HepG2 (cell line): ENCODE results near the gene AKAP10. TPM values are rescaled to one million over a fixed set of nuclear protein-coding genes. Genes with fewer than 3 reads are reported as not detected.

Source experiments
- ATAC-seq: fragments of 200-7000 bp; cut with Tn5 transposase; 3 replicates; pipeline ENCODE4 v1.9.1; 2020; ENCODE audit warnings: mild to moderate bottlenecking, moderate library complexity
- BruUV-seq: library from RNA; stranded (reverse); fragments of 400-500 nt; replicated peaks from 2 replicates; lab custom pipeline; 2021; lab: Mats Ljungman, UMichigan
- CTCF ChIA-PET: fragments of 300-600 bp; formaldehyde crosslinking; extraction: SDS; loops from one replicate; lab custom pipeline; 2021; ENCODE audit warnings: low total read pairs, inconsistent platforms, low intra/inter-chr PET ratio; lab: Yijun Ruan, JAX
- POLR2A ChIA-PET: fragments of 350-600 bp; sonication (Branson Sonifier 250); formaldehyde crosslinking; loops from one replicate; lab custom pipeline; 2020; ENCODE audit warnings: antibody characterized with exemption, inconsistent platforms; lab: Yijun Ruan, JAX
- DNase-seq: peaks from one replicate; pipeline ENCODE4 v3.0.0-alpha.2; 2015; ENCODE audit warnings: low spot score
- FAIRE-seq: peaks from 3 replicates; lab custom pipeline; 2011; peaks lifted over from hg19 to GRCh38; lab: Jason Lieb, UNC
- H2AFZ ChIP-seq: one replicate; pipeline ENCODE4 v1.6.1; 2011; ENCODE audit warnings: low read length, inconsistent platforms
- H3K27ac ChIP-seq: fragments of 300-600 bp; 3 replicates; pipeline ENCODE4 v1.8.0; 2011; ENCODE audit warnings: mixed run types, mild to moderate bottlenecking, mixed read lengths, low read length, inconsistent platforms; ENCODE audit not compliant: insufficient read depth; ENCODE audit errors: extremely low read length
- H3K27me3 ChIP-seq, 2 experiments: fragments of 200-600 bp in 1 of 2; 2 replicates in 1 of 2; 3 replicates in 1 of 2; pipeline versions ENCODE4 v1.6.0 to v1.8.0; 2011; ENCODE audit warnings: low read length in 2 of 2, mild to moderate bottlenecking in 2 of 2, moderate library complexity in 2 of 2, inconsistent platforms in 1 of 2; ENCODE audit not compliant: insufficient read depth in 2 of 2, control insufficient read depth in 1 of 2
- H3K36me3 ChIP-seq, 2 experiments: fragments of 200-600 bp in 1 of 2; replicated peaks in 1 of 2; 2 replicates in 1 of 2; 3 replicates in 1 of 2; pipeline versions ENCODE4 v1.5.1 to v1.8.0; 2011; ENCODE audit warnings: low read length in 2 of 2, inconsistent platforms in 1 of 2; ENCODE audit not compliant: insufficient read depth in 2 of 2, control insufficient read depth in 1 of 2
- H3K4me1 ChIP-seq: 2 replicates; pipeline ENCODE4 v1.5.1; 2012; ENCODE audit warnings: low read length, inconsistent platforms; ENCODE audit not compliant: insufficient read depth
- H3K4me2 ChIP-seq: 2 replicates; pipeline ENCODE4 v1.6.0; 2011; ENCODE audit warnings: low read depth, low read length, inconsistent platforms
- H3K4me3 ChIP-seq, 3 experiments: fragments of 200-600 bp in 1 of 3; sonication (generic), shearing (Covaris generic) in 1 of 3; replicated peaks in 1 of 3; 2 replicates each; pipeline ENCODE4 v1.5.1; 2011 to 2016; ENCODE audit warnings: low read length in 3 of 3, inconsistent platforms in 2 of 3, low read depth in 2 of 3, mild to moderate bottlenecking in 2 of 3, control low read depth in 1 of 3, mixed read lengths in 1 of 3; ENCODE audit not compliant: insufficient read depth in 1 of 3
- H3K79me2 ChIP-seq: one replicate; pipeline ENCODE4 v1.6.1; 2011; ENCODE audit warnings: low read length, inconsistent platforms; ENCODE audit not compliant: insufficient read depth
- H3K9ac ChIP-seq: 2 replicates; pipeline ENCODE4 v1.6.0; 2011; ENCODE audit warnings: mild to moderate bottlenecking, low read depth, low read length, inconsistent platforms; ENCODE audit not compliant: insufficient read depth
- H3K9me3 ChIP-seq: 2 replicates; pipeline ENCODE4 v1.5.1; 2012; ENCODE audit warnings: mild to moderate bottlenecking, low read length
- H4K20me1 ChIP-seq: 2 replicates; pipeline ENCODE4 v1.6.0; 2011; ENCODE audit warnings: inconsistent platforms, mild to moderate bottlenecking, low read length, moderate library complexity; ENCODE audit not compliant: insufficient read depth
- ARHGAP35 ChIP-seq: sonication (generic); formaldehyde crosslinking; IDR thresholded peaks from 2 replicates; pipeline ENCODE4 v1.9.0; 2022; ENCODE audit warnings: mild to moderate bottlenecking, inconsistent platforms, moderate library complexity, missing genetic modification reagents, borderline replicate concordance
- CEBPG ChIP-seq: IDR thresholded peaks from 2 replicates; pipeline ENCODE4 v1.6.1; 2016
- ISX ChIP-seq: sonication (generic); formaldehyde crosslinking; conservative IDR thresholded peaks from 2 replicates; pipeline ENCODE4 v1.5.0; 2020; ENCODE audit warnings: missing genetic modification reagents
- MTF2 ChIP-seq: sonication (generic); formaldehyde crosslinking; IDR thresholded peaks from 2 replicates; pipeline ENCODE4 v1.5.0; 2020; ENCODE audit warnings: missing genetic modification reagents, borderline replicate concordance
- NCOA1 ChIP-seq: sonication (generic); formaldehyde crosslinking; IDR thresholded peaks from 2 replicates; pipeline ENCODE4 v1.9.0; 2021; ENCODE audit warnings: missing genetic modification reagents
- NFKBIZ ChIP-seq: IDR thresholded peaks from 2 replicates; pipeline ENCODE4 v1.6.1; 2018; ENCODE audit warnings: missing genetic modification reagents, missing compliant biosample characterization
- ONECUT2 ChIP-seq: sonication (generic); formaldehyde crosslinking; IDR thresholded peaks from 2 replicates; pipeline ENCODE4 v1.4.0; 2020; ENCODE audit warnings: missing genetic modification reagents
- POLR2A ChIP-seq, 2 experiments: IDR thresholded peaks; 2 replicates each; pipeline ENCODE4 v1.6.1; 2011; ENCODE audit warnings: low read depth in 2 of 2, low read length in 2 of 2, mild to moderate bottlenecking in 1 of 2, moderate library complexity in 1 of 2; ENCODE audit not compliant: insufficient read depth in 1 of 2
- SMYD3 ChIP-seq: sonication (generic); formaldehyde crosslinking; IDR thresholded peaks from 2 replicates; pipeline ENCODE4 v1.8.1; 2023; ENCODE audit warnings: mild to moderate bottlenecking, missing genetic modification reagents
- XRCC5 ChIP-seq: fragments of 200-400 bp; formaldehyde crosslinking; optimal IDR thresholded peaks from 2 replicates; pipeline ENCODE3; 2017; ENCODE audit warnings: mild to moderate bottlenecking, low read length
- ZBTB1 ChIP-seq: sonication (generic); formaldehyde crosslinking; IDR thresholded peaks from 2 replicates; pipeline ENCODE4 v1.4.0; 2020; ENCODE audit warnings: missing genetic modification reagents, borderline replicate concordance
- ZNF138 ChIP-seq: sonication (generic); formaldehyde crosslinking; IDR thresholded peaks from 2 replicates; pipeline ENCODE4 v1.5.0; 2020; ENCODE audit warnings: mild to moderate bottlenecking, low read depth, missing genetic modification reagents
- ZNF234 ChIP-seq: sonication (generic); formaldehyde crosslinking; conservative IDR thresholded peaks from 2 replicates; pipeline ENCODE4 v1.5.1; 2020; ENCODE audit warnings: mild to moderate bottlenecking, missing genetic modification reagents
- ZNF615 ChIP-seq: sonication (generic); formaldehyde crosslinking; IDR thresholded peaks from 2 replicates; pipeline ENCODE4 v1.5.0; 2020; ENCODE audit warnings: mild to moderate bottlenecking, missing genetic modification reagents, borderline replicate concordance
- ZSCAN30 ChIP-seq: sonication (generic); formaldehyde crosslinking; IDR thresholded peaks from 2 replicates; pipeline ENCODE4 v1.5.0; 2020; ENCODE audit warnings: mild to moderate bottlenecking, missing genetic modification reagents
- WGBS: methylation state at CpG from one replicate; pipeline ENCODE4 v1.1.6; 2017; ENCODE audit warnings: low lambda C conversion rate; 5-methylcytosine and 5-hydroxymethylcytosine counted together
- in situ Hi-C: cut with HindIII; loops from 2 replicates; pipeline ENCODE4 v1.10.0; 2017; ENCODE audit warnings: low pct_unique_long_range_greater_than_20kb; ENCODE audit not compliant: extremely low pct_ligation_motif_present
- intact Hi-C: fragments of 100-400 bp; cut with micrococcal nuclease; formaldehyde crosslinking; loops from one replicate; pipeline ENCODE4 v1.10.0; 2022; ENCODE audit not compliant: unreplicated experiment
- polyA plus RNA-seq, 8 experiments: library from polyadenylated mRNA; depleted of rRNA in 3 of 8; stranded (reverse) in 7 of 8; unstranded in 1 of 8; fragments of >200 nt; fragmentation: Illumina TruSeq in 4 of 8; extraction: Trizol in 4 of 8; gene quantifications; 2 replicates each; pipeline versions ENCODE4 v1.2.1 to v1.2.3, GENCODE V29; 2011 to 2016; ENCODE audit warnings: low read depth in 4 of 8, missing spikeins in 1 of 8, mixed read lengths in 1 of 8; ENCODE audit not compliant: insufficient read depth in 1 of 8
- total RNA-seq, 5 experiments: library from RNA; depleted of rRNA; stranded (reverse); fragments of >200 nt; fragmentation: Illumina TruSeq; extraction: Trizol; gene quantifications; 2 replicates each; pipeline ENCODE4 v1.2.3, GENCODE V29; 2016; ENCODE audit warnings: low read depth in 1 of 5
- TF ChIP-seq, protein P1 (sequence below): sonication (generic); formaldehyde crosslinking; IDR thresholded peaks from 2 replicates; pipeline ENCODE4 v1.9.0; 2022; ENCODE audit warnings: missing genetic modification reagents, mild to moderate bottlenecking, borderline replicate concordance
- TF ChIP-seq, protein P2 (sequence below): sonication (generic); formaldehyde crosslinking; IDR thresholded peaks from 2 replicates; pipeline ENCODE4 v1.5.1; 2020; ENCODE audit warnings: mild to moderate bottlenecking, moderate library complexity, missing genetic modification reagents
- TF ChIP-seq, protein P3 (sequence below): sonication (generic); formaldehyde crosslinking; IDR thresholded peaks from 2 replicates; pipeline ENCODE4 v1.8.1; 2023; ENCODE audit warnings: mild to moderate bottlenecking, missing genetic modification reagents, borderline replicate concordance

AKAP10 gene
- total and polyA plus RNA-seq, 2 of the 13 experiments (the other 11 are each of a cell fraction or from before 2014, with no cell fraction given) = 17.6 to 21.7 TPM

DNA sequence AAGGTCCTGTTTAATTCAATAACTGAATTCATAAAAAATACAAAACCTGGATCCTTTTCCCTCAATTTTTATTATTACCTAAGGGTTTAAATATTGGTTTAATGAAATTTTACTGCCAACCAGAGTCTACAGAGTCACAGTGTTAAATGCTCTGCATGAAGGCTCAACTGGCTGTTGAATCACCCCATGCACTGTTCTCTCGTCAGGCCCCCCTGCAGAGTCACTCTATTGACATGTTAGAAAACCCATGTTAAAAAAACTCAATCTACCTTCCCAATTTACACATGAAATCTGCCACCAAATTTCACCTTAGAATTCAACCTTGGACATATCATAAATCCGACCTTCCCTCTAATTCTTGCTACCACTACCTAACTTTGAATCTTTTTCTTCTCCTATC lies 66.6 kb downstream of the AKAP10 start:
- FAIRE-seq = no peak
- CTCF ChIA-PET = no interaction called here
- H3K36me3 ChIP-seq = peaks cover 11 to 40% of the 10 kb centered on the region in 2 experiments; a peak in 4 of 5 replicates

DNA sequence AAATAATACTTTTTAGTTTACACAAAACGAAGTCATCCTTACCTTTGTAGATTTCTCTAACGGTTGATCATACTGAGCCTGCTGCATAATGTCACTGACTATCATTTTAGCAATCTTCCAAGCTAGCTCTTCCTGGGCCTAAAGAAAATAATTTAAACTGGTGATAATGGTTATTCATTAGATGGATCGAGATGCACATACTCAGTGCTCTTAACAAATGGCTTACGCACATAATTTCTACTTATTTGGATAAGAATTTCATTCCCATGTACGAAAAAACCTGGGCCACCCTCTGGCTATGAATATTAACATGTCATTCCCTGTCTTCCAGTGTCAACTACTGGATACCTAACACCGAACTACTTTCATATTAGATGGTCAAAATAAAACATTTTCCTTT lies 68.5 kb downstream of the AKAP10 start:
- FAIRE-seq (peak; percentile 36), ATAC-seq (peak; percentile 35; the same call in 2 of the 3 replicates), DNase-seq (no peak)
- in situ Hi-C loops (no loop called here), intact Hi-C loops (no loop called here)
- Histone ChIP-seq H3K9ac (no peak overlapping the region), H3K36me3 (peaks cover 14 to 39% of the 10 kb centered on the region in 2 experiments), H3K4me3 (no peak overlapping the region), H3K4me2 (no peak overlapping the region), H3K79me2 (no peaks in the 10 kb centered on the region), H3K27me3 (no peaks in the 10 kb centered on the region), H4K20me1 (no peaks in the 10 kb centered on the region), H3K9me3 (no peaks in the 10 kb centered on the region), H3K27ac (peak overlapping the region; percentile 72), H3K4me1 (peaks cover 18% of the 10 kb centered on the region), H2AFZ (no peak overlapping the region)
- ChIA-PET CTCF (no interaction called here), POLR2A (no interaction called here)
- WGBS = 86% methylated on average over 6 of the region's 6 CpGs
- BruUV-seq = no TSS peak
- no peak for TF ChIP-seq XRCC5
- TF ChIP-seq ZSCAN30 (CRISPR knock-in tag) = no peak
- TF ChIP-seq ARHGAP35 (CRISPR knock-in tag) = no peak
- TF ChIP-seq ZNF234 (CRISPR knock-in tag) = no peak
- TF ChIP-seq ONECUT2 = no peak
- TF ChIP-seq ZBTB1 (CRISPR knock-in tag) = no peak
- no peak for TF ChIP-seq POLR2A (IDR thresholded peaks at IDR 0.05; ENCODE audit: insufficient read depth in 1 of 2, low read depth in 2 of 2, low read length in 2 of 2)
- TF ChIP-seq NCOA1 (CRISPR knock-in tag) = no peak
- no peak for TF ChIP-seq CEBPG (CRISPR knock-in tag)
- no peak for TF ChIP-seq ZNF615 (CRISPR knock-in tag)
- TF ChIP-seq, protein P1, sequence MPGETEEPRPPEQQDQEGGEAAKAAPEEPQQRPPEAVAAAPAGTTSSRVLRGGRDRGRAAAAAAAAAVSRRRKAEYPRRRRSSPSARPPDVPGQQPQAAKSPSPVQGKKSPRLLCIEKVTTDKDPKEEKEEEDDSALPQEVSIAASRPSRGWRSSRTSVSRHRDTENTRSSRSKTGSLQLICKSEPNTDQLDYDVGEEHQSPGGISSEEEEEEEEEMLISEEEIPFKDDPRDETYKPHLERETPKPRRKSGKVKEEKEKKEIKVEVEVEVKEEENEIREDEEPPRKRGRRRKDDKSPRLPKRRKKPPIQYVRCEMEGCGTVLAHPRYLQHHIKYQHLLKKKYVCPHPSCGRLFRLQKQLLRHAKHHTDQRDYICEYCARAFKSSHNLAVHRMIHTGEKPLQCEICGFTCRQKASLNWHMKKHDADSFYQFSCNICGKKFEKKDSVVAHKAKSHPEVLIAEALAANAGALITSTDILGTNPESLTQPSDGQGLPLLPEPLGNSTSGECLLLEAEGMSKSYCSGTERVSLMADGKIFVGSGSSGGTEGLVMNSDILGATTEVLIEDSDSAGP (CRISPR knock-in tag) = no peak
- no peak for TF ChIP-seq SMYD3 (CRISPR knock-in tag)
- TF ChIP-seq ISX = no peak
- TF ChIP-seq MTF2 (CRISPR knock-in tag) = no peak
- TF ChIP-seq, protein P2, sequence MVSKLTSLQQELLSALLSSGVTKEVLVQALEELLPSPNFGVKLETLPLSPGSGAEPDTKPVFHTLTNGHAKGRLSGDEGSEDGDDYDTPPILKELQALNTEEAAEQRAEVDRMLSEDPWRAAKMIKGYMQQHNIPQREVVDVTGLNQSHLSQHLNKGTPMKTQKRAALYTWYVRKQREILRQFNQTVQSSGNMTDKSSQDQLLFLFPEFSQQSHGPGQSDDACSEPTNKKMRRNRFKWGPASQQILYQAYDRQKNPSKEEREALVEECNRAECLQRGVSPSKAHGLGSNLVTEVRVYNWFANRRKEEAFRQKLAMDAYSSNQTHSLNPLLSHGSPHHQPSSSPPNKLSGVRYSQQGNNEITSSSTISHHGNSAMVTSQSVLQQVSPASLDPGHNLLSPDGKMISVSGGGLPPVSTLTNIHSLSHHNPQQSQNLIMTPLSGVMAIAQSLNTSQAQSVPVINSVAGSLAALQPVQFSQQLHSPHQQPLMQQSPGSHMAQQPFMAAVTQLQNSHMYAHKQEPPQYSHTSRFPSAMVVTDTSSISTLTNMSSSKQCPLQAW (CRISPR knock-in tag) = no peak
- TF ChIP-seq, protein P3, sequence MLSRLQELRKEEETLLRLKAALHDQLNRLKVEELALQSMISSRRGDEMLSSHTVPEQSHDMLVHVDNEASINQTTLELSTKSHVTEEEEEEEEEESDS = no peak
- no peak for TF ChIP-seq ZNF138 (CRISPR knock-in tag)

More for the DNA sequence above, 66.6 kb downstream of the AKAP10 start:
- Histone ChIP-seq H3K9me3 (no peaks in the 10 kb centered on the region), H3K27ac (no peak overlapping the region), H4K20me1 (no peaks in the 10 kb centered on the region), H3K79me2 (no peaks in the 10 kb centered on the region), H2AFZ (no peak overlapping the region), H3K4me3 (no peak overlapping the region), H3K9ac (no peak overlapping the region), H3K4me1 (peaks cover 15% of the 10 kb centered on the region), H3K4me2 (no peak overlapping the region), H3K27me3 (no peaks in the 10 kb centered on the region)
- no peak for TF ChIP-seq NFKBIZ (CRISPR knock-in tag)
- TF ChIP-seq POLR2A (IDR thresholded peaks at IDR 0.05; ENCODE audit: insufficient read depth in 1 of 2, low read depth in 2 of 2, low read length in 2 of 2) = no peak
- POLR2A ChIA-PET = no interaction called here
- WGBS = 94% methylated on average over 2 of the region's 2 CpGs
- ATAC-seq = no peak
- no peak for DNase-seq
- in situ Hi-C loops (no loop called here), intact Hi-C loops (no loop called here)
- BruUV-seq = no TSS peak
